GM12874 (cell line): ENCODE measurements around the gene CRYBG3.

ENCODE experiments used
- TF ChIP-seq, protein P1 (sequence below): IDR thresholded peaks from 2 replicates; pipeline ENCODE4 v1.5.1; 2011; ENCODE audit warnings: low read depth, mild to moderate bottlenecking, control low read depth, low read length, moderate library complexity; ENCODE audit not compliant: insufficient read depth

CRYBG3 gene

DNA sequence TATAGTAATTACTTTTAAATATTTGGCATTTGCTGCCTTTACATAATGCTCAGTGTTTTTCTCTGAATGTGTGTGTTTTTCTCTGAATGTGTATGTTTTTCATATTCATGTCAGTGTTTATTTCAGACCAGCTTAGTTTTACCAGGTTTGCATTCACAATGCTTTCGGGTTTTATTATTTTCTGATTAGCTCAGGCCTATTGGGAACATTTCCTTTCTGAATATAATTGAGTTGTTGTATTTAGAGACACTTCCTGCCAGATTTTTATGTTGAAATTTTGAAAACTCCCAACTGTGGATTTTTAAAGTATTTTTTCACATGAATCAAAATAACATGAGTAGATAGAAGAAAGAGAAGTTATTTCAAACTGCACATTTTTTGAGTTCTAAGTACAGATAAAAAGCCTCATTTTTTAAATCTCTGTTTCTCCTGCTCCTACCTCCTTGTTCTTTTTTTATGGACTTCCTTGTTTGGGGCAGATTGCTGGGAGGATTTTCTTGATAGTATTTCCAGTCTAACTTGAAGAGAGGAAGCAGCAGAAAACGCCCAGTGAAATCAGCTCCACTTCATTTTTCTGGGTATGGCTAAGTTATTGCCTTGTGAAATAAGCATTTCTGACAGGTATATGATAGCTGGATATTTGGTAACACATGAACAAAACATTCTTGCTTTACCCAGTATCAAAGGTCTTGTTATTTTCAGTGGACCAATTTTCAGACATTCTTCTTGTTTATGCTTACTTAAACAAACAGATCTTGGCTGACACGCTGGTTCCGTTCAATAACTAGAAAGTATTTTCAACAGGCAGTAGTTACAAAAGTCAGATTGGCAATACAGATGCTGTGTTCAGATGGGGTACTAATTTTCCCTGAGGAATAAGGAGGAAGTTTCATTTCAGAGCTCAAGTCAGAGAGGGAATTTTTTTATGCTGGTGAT lies 79.8 kb downstream of the CRYBG3 start:
- TF ChIP-seq, protein P1, sequence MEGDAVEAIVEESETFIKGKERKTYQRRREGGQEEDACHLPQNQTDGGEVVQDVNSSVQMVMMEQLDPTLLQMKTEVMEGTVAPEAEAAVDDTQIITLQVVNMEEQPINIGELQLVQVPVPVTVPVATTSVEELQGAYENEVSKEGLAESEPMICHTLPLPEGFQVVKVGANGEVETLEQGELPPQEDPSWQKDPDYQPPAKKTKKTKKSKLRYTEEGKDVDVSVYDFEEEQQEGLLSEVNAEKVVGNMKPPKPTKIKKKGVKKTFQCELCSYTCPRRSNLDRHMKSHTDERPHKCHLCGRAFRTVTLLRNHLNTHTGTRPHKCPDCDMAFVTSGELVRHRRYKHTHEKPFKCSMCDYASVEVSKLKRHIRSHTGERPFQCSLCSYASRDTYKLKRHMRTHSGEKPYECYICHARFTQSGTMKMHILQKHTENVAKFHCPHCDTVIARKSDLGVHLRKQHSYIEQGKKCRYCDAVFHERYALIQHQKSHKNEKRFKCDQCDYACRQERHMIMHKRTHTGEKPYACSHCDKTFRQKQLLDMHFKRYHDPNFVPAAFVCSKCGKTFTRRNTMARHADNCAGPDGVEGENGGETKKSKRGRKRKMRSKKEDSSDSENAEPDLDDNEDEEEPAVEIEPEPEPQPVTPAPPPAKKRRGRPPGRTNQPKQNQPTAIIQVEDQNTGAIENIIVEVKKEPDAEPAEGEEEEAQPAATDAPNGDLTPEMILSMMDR = no peak

DNA sequence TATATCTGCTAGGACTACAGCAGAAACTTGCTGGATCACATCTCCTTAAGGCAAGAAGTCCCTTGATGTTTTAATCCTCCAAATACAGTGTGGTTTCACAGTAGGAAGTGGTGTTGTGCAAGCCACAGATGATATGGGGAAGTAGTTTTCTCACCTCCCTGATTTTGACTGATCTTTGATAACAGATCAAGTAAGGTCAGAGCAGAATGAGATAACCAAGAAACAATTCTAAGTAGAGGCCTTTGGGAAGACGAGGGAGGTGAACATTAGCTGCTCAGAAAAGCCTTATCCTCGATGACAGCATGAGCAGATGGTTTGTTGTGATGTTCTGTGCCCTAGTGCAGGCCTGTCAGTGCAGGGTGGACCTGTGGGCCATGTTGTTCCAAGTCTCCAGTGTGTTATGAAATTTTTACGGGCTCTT lies 89.1 kb downstream of the CRYBG3 start:
- TF ChIP-seq, protein P1 = no peak

DNA sequence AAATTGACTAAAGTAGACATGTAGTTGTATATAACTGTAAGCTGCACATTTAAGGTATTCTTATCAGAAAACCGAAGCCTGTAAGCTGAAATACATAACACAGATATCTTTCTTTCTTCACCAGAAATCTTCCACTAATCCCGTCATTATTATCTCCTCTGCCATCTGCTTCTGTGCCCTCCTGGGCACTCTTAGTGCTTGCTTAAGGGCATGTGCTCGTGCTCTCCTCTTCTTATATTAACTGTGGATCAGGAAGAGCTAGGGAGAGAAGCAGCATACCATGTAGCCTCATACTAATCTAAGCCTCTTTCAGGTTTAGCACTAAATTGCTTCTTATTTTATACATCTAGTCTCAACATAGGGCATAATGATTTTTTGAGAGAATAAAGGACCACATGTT lies 89.6 kb downstream of the CRYBG3 start:
- TF ChIP-seq, protein P1 = no peak

DNA sequence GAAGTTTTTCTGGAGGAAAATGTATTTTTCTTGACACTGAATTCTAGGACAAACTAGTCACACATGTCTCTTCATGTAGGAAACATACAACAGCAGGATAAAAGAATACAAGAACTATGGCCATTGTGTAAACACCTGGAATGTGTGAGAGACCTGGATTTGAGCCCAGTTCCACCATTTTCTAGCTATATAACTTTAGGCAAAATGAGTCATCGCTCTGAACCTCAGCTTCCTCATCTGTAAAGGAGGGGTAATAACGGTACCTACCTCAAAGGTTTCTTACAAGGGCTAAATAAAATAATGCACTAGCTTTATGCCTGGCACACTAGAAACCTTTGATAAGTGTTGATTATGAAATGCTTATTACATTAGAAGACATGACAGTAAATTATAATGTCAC lies 92.6 kb downstream of the CRYBG3 start:
- TF ChIP-seq, protein P1 = no peak

DNA sequence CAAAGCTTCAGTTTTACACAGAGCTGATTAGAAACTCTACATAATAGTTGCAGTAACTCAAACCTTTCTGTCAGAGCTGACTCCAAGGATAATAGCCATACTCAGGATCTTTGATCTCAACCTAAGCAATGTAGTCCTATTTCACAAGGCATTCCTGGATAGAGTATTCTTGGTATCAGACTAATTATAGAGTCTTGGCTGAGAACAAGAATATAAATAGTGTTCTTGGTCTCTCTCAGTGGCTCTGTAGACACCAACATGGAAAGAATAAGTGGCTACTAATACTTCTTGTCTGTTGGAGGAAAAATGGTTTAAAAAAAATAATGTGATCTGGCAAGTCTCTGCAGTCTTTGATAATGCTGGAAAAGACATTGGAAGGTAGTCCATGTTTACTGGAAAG lies 94.8 kb downstream of the CRYBG3 start:
- TF ChIP-seq, protein P1 = no peak

DNA sequence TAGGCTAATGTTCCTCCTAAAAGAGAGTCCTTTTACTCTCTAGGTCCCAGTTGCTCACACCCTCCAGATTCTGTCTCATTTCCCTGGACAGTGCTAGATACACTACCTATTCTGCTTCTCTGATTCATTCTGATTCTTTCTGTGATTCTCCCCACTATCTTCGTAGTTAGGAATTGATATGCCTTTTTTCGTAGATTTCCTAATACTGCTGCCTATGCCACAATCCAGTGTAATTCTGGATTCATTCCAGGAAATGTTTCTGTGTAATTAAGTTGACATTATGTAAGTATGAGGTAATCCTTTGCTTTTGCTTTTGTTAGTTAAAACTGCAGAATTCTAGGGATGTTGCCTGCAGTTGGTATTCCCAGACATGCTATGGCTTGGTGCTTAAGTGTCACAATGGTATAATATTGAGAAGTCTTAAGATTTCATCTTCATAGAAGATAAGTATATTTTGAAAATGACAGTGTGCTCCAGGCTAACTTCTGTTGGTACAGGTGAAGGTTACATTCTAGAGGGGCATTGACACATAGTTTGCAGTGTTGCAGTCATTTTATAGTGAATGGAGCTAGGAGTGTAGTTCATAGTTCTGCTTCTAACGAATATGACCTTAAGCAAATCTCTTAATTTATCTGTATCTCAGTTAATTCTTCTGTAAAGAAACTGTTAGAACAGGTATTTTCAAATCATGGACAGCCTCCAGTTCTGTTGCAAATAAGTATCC lies 96.2 kb downstream of the CRYBG3 start:
- TF ChIP-seq, protein P1 = no peak

DNA sequence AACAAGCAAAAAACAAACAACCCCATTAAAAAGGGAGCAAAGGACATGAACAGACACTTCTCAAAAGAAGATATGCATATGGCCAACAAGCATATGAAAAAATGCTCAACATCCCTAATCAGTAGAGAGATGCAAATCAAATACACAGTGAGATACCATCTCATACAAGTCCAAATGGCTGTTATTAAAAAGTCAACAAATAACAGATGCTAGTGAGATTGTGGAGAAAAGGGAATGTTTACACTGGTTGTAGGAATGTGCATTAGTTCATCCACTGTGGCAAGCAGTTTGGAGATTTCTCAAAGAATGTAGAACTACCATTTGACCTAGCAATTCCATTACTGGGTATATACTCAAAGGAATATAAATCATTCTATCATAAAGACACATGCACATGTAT lies 105.9 kb downstream of the CRYBG3 start:
- TF ChIP-seq, protein P1 = no peak
